Germinal center (tissue), 1 donor: ENCODE data around the gene PPIB.
"Not testable (repeated sequence)": the region's sequence is repeated elsewhere in the genome, so short reads cannot be mapped to it uniquely, and the experiment has no call there.

Experiments used
- DNase-seq: peaks from one replicate; pipeline ENCODE4 v3.0.0; 2012; ENCODE audit warnings: mixed read lengths, low spot score

PPIB gene

GRCh38 chr15:64141798-64142512, 20.9 kb downstream of the PPIB start:
- DNase-seq = no peak

GRCh38 chr15:64138331-64138941, 24.4 kb downstream of the PPIB start:
- DNase-seq = no peak

GRCh38 chr15:64137226-64137833, 25.5 kb downstream of the PPIB start:
- DNase-seq = peak; percentile 18

- DNase-seq = no peak
Measured at GRCh38 chr15:64136347-64136746, 26.5 kb downstream of the PPIB start.

- DNase-seq = no peak
Measured at GRCh38 chr15:64134345-64134829, 28.4 kb downstream of the PPIB start.

GRCh38 chr15:64133623-64134344, 29.0 kb downstream of the PPIB start:
- DNase-seq = no peak

GRCh38 chr15:64132217-64132616, 30.6 kb downstream of the PPIB start:
- DNase-seq = no peak

- DNase-seq = no peak
Measured at GRCh38 chr15:64131547-64131946, 31.3 kb downstream of the PPIB start.

GRCh38 chr15:64130159-64130558, 32.7 kb downstream of the PPIB start:
- no peak for DNase-seq

- DNase-seq = no peak
Measured at GRCh38 chr15:64127521-64128270, 35.1 kb downstream of the PPIB start.

- DNase-seq = no peak
Measured at GRCh38 chr15:64125978-64126377, 36.8 kb downstream of the PPIB start.

GRCh38 chr15:64122936-64123351, 39.9 kb downstream of the PPIB start:
- DNase-seq = no peak

GRCh38 chr15:64122444-64122843, 40.4 kb downstream of the PPIB start:
- DNase-seq = no peak

- DNase-seq = no peak
Measured at GRCh38 chr15:64121614-64122013, 41.2 kb downstream of the PPIB start.

- not testable (repeated sequence) for DNase-seq
Measured at GRCh38 chr15:64120322-64120721, 42.5 kb downstream of the PPIB start.

- DNase-seq = no peak
Measured at GRCh38 chr15:64117759-64118487, 44.9 kb downstream of the PPIB start.

GRCh38 chr15:64112904-64113303, 49.9 kb downstream of the PPIB start:
- no peak for DNase-seq

- no peak for DNase-seq
Measured at GRCh38 chr15:64112073-64112772, 50.6 kb downstream of the PPIB start.

GRCh38 chr15:64111679-64112050, 51.2 kb downstream of the PPIB start:
- no peak for DNase-seq

- peak; percentile 64 for DNase-seq
Measured at GRCh38 chr15:64110950-64111678, 51.7 kb downstream of the PPIB start.
